GM19239 (cell line): ENCODE results near the gene GRID2IP.

ENCODE experiments used
- DNase-seq: peaks from one replicate; pipeline ENCODE4 v3.0.0; 2011; ENCODE audit warnings: low spot score; ENCODE audit not compliant: insufficient read length
- FAIRE-seq: peaks from 2 replicates; lab custom pipeline; 2011; peaks lifted over from hg19 to GRCh38; lab: Jason Lieb, UNC

The GRID2IP gene

GRCh38 chr7:6563936-6564770, 12.9 kb upstream of the GRID2IP start:
- FAIRE-seq (no peak), DNase-seq (no peak)

GRCh38 chr7:6562106-6562505, 10.8 kb upstream of the GRID2IP start:
- DNase-seq (no peak), FAIRE-seq (no peak)

- no peak for FAIRE-seq
- no peak for DNase-seq
Measured at GRCh38 chr7:6559896-6560295, 8.6 kb upstream of the GRID2IP start.

- FAIRE-seq: no peak
- no peak for DNase-seq
Measured at GRCh38 chr7:6558837-6559236, 7.6 kb upstream of the GRID2IP start.

- FAIRE-seq: no peak
- no peak for DNase-seq
Measured at GRCh38 chr7:6556196-6556595, 4.9 kb upstream of the GRID2IP start.

GRCh38 chr7:6554848-6555247, 3.6 kb upstream of the GRID2IP start:
- FAIRE-seq (no peak), DNase-seq (no peak)

- FAIRE-seq (no peak), DNase-seq (no peak)
Measured at GRCh38 chr7:6553448-6554044, 2.3 kb upstream of the GRID2IP start.

- no peak for FAIRE-seq
Measured at GRCh38 chr7:6547400-6547799, 3.9 kb downstream of the GRID2IP start.

GRCh38 chr7:6546498-6547251, 4.6 kb downstream of the GRID2IP start:
- no peak for FAIRE-seq

More at GRCh38 chr7:6547400-6547799, 3.9 kb downstream of the GRID2IP start:
- DNase-seq: no peak

GRCh38 chr7:6545398-6546126, 5.7 kb downstream of the GRID2IP start:
- no peak for FAIRE-seq
- DNase-seq: peak; percentile 44

More at GRCh38 chr7:6546498-6547251, 4.6 kb downstream of the GRID2IP start:
- DNase-seq: no peak

- FAIRE-seq (no peak), DNase-seq (no peak)
Measured at GRCh38 chr7:6542368-6542767, 8.9 kb downstream of the GRID2IP start.

GRCh38 chr7:6536262-6537260, 14.7 kb downstream of the GRID2IP start:
- DNase-seq: no peak
- no peak for FAIRE-seq

- FAIRE-seq (peak; percentile 83), DNase-seq (no peak)
Measured at GRCh38 chr7:6533893-6534495, 17.3 kb downstream of the GRID2IP start.

- no peak for DNase-seq
- FAIRE-seq: no peak
Measured at GRCh38 chr7:6532516-6532915, 18.7 kb downstream of the GRID2IP start.

- no peak for DNase-seq
- no peak for FAIRE-seq
Measured at GRCh38 chr7:6531492-6532279, 19.6 kb downstream of the GRID2IP start.

- DNase-seq (no peak), FAIRE-seq (peak; percentile 59)
Measured at GRCh38 chr7:6530626-6531491, 20.4 kb downstream of the GRID2IP start.

GRCh38 chr7:6529643-6530042, 21.6 kb downstream of the GRID2IP start:
- FAIRE-seq: no peak
- no peak for DNase-seq
